NCI-H2171 treated with DMSO at 0.1 percent for 48 hours (cell line): ENCODE data around the gene MEN1.

Experiments
- DNase-seq: peaks from one replicate; lab custom pipeline; 2025; lab: John Stamatoyannopoulos, UW

The MEN1 gene

DNA sequence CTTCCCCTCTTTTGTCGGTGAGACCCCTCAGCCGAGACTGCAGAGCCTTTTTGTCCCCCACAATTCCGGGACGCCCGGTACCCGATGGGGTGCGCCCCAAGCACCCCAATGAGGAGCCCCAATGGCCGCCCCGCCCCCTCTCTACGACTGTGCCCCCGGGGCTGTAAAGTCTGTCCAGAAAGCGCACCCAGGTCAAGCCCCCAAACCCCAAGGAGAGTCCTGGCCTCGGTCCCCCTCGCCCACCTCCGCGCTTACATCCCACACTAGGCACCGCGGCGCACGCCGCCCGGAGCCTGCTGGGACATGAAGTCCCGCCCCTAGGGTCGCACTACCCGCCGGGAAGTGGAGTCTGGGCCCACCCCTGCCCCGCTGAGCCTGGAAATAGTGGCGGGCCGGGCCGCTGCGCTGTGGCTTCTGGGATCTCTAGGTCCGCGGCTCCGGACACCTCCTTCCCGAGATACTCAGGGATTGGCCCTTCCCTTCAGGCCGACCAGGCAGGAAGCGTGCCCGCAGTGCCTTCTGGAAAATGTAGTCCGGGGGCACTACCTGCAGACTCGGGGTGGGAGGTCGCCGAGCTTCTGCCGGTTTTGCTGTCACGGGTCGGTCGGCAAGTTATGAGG lies at the start of gene MEN1:
Gene MEN1 (minus strand): TSS at position 281 of the 620 bp plus-strand sequence. CDS start 442 bp downstream, outside the sequence.
- DNase-seq: peak; percentile 97

DNA sequence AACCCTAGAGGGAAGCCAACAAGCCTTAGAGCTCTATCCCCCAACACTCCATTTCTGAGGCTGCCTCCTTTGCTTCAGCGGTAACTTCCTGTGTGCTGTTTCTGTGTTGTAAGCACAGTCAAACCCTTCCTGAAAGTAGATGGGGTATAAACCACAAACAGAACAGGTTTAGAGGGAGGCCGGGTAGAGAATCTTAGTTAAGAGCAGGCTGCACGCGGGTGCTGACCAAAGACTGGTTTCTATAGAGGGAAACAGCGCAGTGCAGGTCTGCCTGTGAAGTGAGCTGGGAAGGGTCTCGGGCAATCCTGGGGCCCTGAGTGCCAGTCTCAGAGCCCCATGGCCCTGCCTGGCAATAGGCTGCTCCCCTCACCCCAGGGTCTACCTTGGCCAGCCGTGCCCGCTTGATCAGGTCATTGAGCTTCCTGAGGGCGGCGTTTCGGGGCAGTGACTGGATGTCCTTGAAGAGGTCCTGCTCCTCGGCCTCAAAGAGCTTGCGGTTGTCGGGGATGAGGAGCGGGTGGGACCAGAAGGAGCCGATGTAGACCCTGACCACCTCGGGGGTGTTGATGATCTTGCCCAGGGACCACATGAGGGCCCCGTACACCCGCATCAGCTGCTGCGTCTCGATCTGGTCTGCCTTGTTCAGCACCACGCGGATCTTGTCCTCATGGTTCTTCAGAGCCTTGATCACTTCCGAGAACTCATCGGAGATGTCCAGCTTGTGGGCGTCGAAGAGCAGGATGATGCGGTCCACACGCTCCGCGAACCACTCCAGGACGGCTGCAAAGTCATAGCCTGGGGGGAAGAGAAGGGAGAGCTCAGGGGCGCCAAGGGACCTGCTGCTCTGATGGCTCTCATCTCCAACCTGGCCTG lies 49.4 kb upstream of the MEN1 start:
- DNase-seq: no peak

DNA sequence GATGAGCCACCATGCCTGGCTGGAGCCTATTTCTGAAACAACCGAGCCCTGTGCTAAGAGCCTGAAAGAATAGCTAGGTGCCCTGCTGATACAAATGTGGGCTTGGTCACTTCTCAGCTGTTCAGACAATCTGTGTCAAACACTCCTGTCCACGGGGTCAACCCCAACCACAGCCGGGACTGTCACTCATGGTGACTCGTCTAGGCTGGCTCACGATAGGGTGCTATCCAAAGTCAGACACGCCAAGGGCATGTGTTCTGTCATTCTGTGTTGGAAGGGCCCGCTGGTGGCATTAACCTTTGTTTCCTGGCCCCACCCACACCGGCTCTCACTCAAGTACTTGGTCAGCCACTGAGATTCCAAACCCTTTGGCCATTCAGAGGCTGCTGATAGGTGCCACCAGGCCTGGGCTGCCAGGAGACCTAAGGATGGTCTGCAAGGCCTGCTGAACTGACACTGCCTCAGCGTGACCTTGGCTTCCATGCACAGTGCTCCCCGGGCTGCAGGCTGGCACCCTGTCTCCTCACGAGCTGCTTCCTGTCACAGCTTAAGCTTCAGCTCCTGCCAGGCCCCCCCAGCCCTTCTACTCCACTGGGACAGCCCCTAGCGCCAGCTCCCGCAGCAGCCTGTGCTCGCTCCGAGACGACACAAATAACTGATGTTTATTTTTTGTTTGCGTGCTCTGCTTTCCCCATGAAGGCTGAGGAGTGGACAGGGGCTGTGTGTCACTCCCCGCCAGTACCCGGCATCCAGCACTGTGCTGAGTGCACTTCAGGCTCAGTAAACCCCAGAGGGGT lies 48.3 kb upstream of the MEN1 start:
- no peak for DNase-seq

DNA sequence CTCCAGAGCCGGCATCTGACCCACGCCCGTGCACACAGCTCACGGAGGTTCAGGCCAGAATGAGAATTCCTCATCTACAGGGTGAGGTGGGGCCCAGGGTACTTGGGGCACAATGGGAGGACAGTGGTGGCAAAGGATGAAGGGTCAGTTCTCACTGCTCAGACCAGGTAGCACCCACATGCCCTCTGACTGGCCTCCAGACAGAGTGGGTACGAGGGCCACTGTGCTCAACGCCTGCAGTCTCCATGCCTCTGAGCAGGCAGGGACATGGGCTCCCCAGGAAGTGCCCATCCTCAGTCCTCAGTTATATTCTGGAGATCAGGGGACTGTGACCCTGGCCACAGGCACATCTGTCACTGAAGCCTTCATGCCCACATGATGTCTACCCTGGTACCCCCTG lies 47.1 kb upstream of the MEN1 start:
- DNase-seq: no peak

DNA sequence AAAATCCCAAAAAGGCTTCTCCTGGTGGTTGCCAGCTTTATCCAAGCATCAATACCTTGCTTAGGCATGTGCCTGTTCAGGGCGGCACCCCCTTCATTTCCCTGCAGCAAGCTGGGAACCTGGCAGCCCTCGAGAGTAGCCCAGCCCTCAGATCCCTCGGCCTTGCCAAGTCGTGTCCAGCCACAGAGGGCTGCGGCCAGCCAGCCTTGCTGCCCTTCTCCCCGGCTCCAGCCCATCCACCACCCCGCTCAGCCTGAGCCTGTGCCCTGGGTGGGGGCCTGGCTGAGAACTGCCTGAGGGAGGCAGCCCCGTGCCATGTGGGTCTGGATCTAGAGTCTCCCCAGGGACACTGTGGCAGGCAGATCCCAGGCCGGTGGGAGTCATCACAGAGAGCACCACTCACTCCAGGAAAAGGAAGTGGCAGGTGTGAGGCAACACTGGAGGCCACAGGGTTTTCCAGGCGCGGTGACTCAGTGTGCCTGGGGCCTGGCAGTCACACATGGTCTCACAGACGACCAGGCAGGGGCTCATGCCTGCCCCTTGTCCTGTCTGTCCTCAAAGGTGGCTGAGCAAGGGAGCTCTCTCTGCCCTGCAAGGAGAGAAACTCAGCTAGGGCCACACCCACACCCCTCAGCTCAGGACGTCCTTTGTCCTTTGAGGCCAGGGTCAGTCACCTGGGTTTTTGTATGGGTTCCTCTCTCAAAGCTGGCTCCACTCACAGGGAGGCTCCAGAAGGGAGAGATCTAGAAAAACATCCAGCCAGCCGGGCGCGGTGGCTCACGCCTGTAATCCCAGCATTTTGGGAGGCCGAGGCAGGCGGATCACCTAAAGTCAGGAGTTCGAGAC lies 46.3 kb upstream of the MEN1 start:
- no peak for DNase-seq

DNA sequence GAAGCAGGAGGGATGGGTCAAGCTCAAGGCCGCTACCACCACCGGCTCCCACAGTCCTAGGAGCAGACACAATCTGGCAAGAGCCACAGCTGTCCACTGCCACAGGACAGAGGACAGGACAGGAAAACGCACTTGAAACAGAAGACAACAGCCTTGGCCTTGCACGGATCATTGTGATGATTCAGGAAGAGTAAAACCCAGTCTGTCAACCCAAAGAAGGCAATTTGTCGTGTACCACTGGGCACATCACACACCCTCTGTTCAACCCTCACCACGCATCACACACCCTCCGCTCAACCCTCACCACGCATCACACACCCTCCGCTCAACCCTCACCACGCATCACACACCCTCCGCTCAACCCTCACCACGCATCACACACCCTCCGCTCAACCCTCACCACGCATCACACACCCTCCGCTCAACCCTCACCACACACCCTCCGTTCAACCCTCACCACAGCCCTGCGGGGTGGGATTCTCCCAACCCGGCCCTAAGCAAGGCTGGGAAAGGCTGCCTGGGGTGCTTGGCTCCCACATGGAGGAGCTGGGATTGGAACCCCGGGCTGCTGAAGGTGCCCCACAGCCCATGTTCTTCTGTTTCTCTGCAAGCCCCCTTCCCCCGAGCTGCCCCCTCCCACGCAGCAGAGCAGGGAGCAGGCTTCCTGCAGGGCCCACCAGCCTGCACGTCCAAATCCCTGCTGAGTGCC lies 45.4 kb upstream of the MEN1 start:
- no peak for DNase-seq

DNA sequence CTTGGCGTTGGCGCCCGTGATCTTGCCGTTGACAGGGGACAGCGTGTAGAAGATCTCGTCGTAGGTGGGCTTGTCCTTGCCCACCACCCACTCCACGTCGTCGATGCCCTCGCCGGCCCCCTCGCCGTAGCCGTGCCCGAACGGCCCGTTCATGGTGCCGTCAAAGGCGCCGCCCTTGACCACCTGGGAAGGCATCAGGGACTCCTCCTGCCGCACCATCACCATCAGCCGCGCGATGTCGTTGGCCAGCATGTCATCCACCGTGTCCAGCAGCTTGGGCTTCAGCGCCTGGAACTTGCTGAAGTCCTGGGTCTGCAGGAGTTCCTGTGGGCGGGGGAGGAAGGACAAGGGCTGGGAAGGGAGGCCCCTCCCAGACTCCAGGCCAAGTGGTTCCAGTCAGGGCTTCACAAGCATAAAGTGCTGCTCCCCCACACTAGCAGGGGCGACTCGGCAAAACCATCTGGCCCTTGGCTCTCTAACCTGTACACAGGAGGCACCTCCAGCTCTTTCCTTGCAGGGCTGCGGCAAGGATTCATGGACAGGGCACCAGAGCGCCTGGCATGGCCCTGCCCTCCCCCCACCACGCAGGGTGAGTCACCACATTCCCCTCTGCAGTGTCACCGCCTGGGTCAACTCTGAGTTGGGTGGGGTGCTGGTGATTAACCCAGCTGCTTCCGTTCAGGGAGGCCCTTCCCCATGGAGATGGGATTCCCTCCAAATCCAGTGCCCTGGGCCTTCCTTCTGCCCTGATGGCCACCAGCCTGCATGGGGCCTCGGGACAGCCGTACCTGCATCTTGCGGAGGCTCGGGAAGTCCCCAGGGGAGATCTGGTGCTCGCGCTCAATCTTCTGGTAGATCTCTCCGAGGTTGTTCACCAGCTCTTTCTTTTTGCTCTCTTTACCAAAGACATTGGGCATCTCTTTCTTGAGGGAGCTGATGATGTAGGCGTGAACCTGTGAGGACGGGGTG lies 44.5 kb upstream of the MEN1 start:
- DNase-seq: no peak

DNA sequence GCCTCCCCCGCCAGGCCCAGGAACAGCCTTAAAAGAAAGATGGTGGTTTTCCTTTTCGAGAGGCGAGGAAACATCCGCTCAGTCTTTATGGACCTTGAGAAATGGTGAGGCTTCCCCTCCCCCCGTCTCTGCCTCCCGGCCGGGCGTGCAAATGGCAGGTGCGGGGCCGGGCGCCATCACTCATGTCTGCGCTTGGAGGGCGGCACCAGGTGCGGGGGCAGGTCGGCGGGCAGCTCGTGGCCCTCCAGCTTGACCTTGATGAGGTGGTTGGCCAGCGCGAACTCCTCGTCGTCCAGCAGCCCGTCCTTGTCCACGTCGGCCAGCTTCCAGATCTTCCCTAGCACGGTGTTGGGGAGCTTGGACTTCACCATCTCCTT lies 43.8 kb upstream of the MEN1 start:
- no peak for DNase-seq

DNA sequence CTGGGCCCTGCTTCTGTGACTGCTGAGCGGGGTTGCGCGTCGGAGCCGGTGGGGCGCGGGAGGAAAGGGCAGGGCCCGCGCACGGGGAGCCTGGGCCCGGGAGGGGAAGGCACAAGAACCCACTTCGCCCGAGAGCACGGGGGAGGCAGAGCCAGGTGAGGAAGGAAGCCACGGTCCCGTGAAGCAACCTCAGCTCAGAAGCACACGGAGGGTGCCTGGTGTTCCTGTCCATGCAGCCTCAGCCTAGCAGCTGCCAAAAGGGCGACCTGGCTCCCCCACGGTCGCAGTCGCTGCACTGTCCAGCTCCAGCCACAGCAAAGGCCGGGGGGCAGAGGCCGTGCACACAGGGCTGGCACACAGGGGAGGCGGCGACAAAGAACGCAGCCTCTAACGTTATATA lies 43.4 kb upstream of the MEN1 start:
- DNase-seq: no peak

DNA sequence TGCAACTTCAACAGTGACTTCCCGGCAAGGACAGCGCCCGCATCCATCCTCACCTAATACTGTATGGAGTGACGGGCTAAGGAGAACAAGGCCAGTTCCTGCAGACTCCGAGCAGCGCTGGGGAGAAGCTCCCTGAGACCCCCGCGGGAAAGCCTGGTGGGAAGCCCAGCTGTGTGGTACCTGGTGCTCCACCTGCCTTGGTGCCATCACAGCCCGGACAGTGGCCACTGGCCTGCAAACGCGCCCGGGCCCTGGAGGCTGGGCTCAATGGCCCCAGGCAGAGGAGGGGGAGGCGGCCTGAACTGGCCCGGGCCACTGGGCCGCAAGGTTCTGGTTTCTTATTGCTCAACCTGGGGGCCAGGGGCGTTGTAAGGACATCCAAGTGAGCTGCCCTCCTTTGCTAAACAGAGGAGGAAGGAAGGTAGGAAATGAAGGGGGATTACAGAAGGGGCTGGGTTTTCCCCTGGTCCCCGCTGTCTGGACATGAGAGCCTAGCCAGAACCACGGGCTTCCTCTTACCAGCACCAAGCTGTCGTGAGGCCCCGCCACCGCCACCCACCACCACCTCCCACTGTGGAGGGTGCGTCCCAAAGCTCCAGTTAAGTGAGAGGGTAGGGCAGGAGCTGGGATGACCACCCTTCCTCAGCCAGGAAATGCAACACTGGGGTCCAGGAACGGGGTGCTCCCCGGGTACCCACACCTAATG lies 42.6 kb upstream of the MEN1 start:
- no peak for DNase-seq

DNA sequence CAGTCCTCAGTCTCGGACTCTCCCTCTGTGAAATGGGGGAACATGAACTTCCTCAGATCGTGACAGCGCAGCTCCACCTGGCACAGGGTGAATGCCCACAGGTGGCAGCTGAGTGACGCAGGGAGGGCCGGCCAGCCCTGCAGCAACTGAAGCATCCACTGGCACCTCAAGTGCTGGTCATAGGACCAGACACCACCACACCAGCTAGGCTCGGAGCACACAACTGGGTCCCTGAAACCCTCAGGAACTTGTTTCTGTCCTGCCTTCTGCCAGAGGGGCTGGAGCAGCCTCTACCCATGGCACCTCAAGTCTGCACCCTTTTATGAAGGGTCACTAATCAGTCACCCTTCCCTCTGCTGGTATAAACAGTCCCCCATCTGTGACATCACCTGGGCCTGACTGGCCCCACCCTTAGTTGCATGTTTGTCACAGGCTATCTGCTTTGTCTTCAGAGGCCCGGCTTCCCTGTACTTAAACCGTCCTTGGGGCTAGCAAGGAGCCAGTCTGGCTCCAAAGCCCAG lies 41.5 kb upstream of the MEN1 start:
- DNase-seq: no peak

DNA sequence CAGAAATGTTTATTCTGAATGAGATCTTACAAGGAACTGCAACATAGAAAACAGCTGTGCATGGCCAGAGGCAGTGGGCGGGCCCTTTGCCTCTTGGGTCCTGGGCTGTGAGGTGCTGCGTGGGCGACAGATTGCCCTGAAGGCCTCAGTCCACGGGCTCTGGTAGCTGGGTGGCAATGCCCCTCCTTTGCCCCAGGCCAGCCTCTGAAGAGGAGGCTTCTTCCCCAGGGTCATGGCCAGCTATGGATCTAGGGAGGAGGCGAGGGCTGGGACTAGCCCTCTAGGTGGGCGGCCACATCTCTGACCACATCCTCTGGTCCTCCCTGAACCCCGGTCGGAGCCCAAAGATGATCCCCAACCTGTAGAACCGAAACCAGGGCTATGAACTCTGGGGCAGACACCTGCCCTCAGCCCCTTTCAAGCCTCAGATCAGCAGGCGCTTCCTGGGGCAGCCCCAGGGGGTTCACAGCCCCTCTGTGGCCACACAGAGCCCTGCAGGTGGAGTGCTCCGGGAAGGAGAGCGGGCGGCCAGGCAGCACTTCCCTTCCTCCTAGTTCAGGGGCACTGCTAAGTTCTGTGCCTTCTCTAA lies 40.7 kb upstream of the MEN1 start:
- DNase-seq: no peak

DNA sequence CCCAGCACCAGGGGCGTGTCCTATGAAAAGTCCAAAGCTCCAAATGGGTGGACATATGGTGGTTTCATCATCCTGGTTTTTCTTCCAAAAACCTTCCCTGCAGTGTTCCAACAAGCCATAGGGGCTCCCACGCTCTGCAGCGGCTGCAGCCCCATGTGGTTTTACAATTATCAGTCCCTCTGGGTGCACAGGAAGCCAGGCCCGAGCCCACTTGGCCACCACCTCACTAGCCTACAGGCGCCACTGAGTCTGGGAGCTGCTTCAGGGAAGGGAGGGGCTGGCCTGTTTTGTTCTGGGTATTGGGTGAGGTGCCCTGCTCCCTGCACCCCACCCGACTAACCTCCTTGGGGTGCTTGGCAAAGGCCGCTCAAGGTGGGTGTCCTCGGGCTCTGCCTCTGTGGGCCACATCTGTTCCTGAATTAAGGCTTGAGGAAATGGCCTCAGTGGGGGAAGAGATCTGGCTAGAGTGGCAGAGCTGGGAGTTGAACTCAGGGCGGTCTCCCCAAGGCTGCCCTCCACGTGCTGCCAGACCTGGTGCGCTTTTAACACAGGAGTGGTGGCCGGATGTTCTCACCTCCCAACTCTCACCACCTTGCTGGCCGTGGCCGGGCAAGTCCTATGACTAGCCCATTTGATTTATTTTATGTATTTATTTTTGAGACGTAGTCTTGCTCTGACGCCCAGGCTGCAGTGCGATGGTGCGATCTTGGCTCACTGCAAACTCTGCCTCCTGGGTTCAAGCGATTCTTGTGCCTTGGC lies 39.4 kb upstream of the MEN1 start:
- no peak for DNase-seq

DNA sequence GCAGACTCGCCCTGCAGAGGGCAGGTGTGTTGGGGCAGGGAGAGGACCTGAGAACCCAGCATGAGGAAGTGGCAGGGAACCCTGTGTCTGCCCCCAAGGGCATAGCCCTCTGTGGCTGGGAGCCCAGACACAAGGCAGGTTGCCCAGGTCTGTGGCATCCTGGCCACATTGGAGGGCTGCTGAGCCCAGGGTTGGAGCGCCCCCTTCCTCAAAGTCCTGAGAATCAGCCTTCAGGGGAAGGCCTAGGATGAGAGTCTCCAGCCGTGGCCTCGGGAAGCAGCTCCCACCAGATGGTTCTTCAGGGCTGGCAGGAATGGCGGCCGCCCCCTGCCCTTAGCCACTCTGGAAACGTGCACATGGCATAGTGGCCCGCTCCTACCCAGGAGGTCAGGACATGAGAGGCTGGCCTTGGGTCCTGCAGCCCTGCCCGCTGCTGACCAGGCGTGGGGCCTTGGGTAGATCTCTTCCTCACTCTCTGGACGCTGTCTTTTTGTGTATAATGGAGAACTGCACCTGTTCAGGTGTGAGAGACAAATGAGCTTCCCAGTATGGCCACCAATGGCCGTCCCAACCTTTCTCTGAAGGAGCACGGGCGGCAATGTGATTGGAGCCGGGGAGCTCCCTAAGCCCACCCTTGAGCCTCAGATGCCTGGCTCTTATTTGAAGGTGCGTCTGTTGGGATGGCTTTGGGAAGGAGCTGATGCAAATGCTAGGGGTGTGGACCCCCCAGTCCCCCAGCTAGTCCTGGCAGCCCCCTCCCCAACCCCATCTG lies 38.7 kb upstream of the MEN1 start:
- no peak for DNase-seq

DNA sequence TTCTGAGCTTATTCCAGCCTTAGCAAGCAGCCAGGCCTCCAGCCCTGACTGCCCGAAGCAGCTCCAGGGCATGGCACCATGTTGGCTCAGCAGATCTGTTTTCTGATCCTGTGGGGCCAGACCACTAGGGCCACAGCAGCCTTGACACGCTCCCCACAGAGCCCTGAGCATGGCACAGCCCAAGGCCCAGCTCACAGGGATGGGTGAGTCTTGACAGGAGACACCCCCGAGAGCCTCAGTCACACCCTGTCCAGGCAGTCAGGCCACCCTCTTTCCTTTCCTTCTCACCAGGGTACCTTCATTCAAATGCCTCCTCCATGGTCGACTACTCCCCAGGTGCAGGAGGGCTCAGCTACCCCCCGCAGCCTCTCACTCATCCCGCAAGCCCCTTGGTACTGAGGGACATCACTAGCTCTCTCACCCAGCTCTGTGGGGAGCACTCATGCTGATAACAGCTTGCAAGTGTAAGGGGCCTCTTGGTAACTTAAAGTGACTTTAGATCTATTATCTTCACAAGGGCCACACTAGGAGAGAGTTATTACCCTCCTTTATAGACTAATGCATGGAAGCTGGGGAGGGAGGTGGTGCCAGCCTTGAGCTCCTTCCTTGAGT lies 38.0 kb upstream of the MEN1 start:
- DNase-seq: no peak

DNA sequence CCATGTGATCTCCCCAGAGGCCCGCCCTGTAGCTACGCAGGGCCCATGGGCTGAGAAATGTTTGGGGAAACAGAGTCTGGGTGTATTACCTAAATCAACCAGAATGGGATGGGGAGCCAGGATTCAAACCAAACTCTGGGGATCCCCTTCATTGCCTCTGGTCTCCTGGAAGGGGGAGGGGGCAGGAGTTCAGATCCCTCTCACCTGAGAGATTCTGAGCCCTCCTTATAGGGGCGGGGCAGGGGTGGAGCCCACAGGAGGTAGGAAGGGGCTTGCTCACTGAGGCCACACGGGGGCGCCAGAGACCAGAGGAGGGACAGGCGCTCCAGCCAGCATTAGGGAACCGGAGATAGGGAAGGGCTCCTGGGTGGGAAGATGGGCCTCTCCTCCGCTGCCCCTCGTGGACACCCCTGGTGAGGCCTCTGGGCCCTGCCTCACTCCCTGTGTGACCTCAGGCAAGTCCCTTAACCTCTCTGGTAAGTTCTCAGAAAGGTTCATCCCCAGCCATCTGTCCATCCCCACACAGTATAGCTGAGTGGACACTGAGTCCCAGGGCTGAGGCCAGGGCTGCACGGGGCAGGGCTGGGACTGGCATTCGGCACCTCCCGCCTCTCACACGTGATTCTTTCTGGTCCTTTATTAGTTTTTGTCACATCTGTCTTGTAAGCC lies 36.8 kb upstream of the MEN1 start:
- DNase-seq: peak; percentile 93
